WTC11 (cell line): ENCODE data around the gene RTKN. TPM values are rescaled to one million over a fixed set of nuclear protein-coding genes. Genes with fewer than 3 reads are reported as not detected.

Experiments
- ATAC-seq: fragments of 200-7000 bp; cut with Tn5 transposase; 2 replicates; pipeline ENCODE4 v1.10.0; 2021; ENCODE audit warnings: mild to moderate bottlenecking, moderate library complexity
- CTCF ChIA-PET: fragments of 300-600 bp; sonication (Branson Sonifier 250); formaldehyde crosslinking; loops from one replicate; lab custom pipeline; 2021; ENCODE audit warnings: antibody characterized with exemption; lab: Charles Lee
- POLR2A ChIA-PET: fragments of 350-600 bp; sonication (Branson Sonifier 250); formaldehyde crosslinking; loops from one replicate; lab custom pipeline; 2021; ENCODE audit warnings: antibody characterized with exemption; lab: Charles Lee
- DNase-seq: peaks from one replicate; pipeline ENCODE4 v3.0.0; 2021; ENCODE audit warnings: low spot score
- H3K27ac Mint-ChIP-seq: 2 replicates; pipeline ENCODE4 v1.8.0; 2021; ENCODE audit warnings: mixed read lengths
- H3K27me3 Mint-ChIP-seq: 2 replicates; pipeline ENCODE4 v1.8.0; 2021; ENCODE audit warnings: low read depth, mild to moderate bottlenecking, moderate library complexity, mixed read lengths
- H3K36me3 Mint-ChIP-seq: 2 replicates; pipeline ENCODE4 v1.8.0; 2021; ENCODE audit warnings: mixed read lengths
- H3K4me1 Mint-ChIP-seq: 2 replicates; pipeline ENCODE4 v1.8.0; 2022; ENCODE audit warnings: mixed read lengths
- H3K4me3 Mint-ChIP-seq: 2 replicates; pipeline ENCODE4 v1.8.0; 2021; ENCODE audit warnings: mild to moderate bottlenecking, moderate library complexity, mixed read lengths
- H3K9me3 Mint-ChIP-seq: 2 replicates; pipeline ENCODE4 v1.8.0; 2021; ENCODE audit warnings: mixed read lengths
- ETV6 ChIP-seq: sonication (generic); formaldehyde crosslinking; IDR thresholded peaks from 2 replicates; pipeline ENCODE4 v1.8.1; 2022; ENCODE audit warnings: mild to moderate bottlenecking, missing genetic modification reagents
- GABPB1 ChIP-seq: sonication (generic); formaldehyde crosslinking; IDR thresholded peaks from 2 replicates; pipeline ENCODE4 v1.8.1; 2023; ENCODE audit warnings: mild to moderate bottlenecking, missing genetic modification reagents
- IRF2 ChIP-seq: sonication (generic); formaldehyde crosslinking; IDR thresholded peaks from 2 replicates; pipeline ENCODE4 v1.8.0; 2022; ENCODE audit warnings: low read depth, missing genetic modification reagents, borderline replicate concordance
- JUN ChIP-seq: sonication (generic); formaldehyde crosslinking; IDR thresholded peaks from 2 replicates; pipeline ENCODE4 v1.8.0; 2023; ENCODE audit warnings: mild to moderate bottlenecking, missing genetic modification reagents
- KAT7 ChIP-seq: sonication (generic); formaldehyde crosslinking; IDR thresholded peaks from 2 replicates; pipeline ENCODE4 v1.8.1; 2023; ENCODE audit warnings: missing genetic modification reagents, mild to moderate bottlenecking, borderline replicate concordance
- SOX15 ChIP-seq: fragments of 250-450 bp; sonication (Bioruptor Pico); IDR thresholded peaks from 2 replicates; pipeline ENCODE4 v1.9.0; 2021; ENCODE audit warnings: mild to moderate bottlenecking
- ZNF121 ChIP-seq: sonication (generic); formaldehyde crosslinking; IDR thresholded peaks from 2 replicates; pipeline ENCODE4 v1.8.0; 2023; ENCODE audit warnings: missing genetic modification reagents
- ZNF317 ChIP-seq: sonication (generic); formaldehyde crosslinking; IDR thresholded peaks from 2 replicates; pipeline ENCODE4 v1.8.1; 2023; ENCODE audit warnings: low read depth, mild to moderate bottlenecking, moderate library complexity, missing genetic modification reagents, borderline replicate concordance
- ZNF416 ChIP-seq: fragments of 250-450 bp; sonication (Bioruptor Pico); IDR thresholded peaks from 2 replicates; pipeline ENCODE4 v1.9.0; 2021; ENCODE audit warnings: mild to moderate bottlenecking, inconsistent platforms
- total RNA-seq: library from RNA; stranded (reverse); gene quantifications from 3 replicates; pipeline ENCODE4 v1.2.3, GENCODE V29; 2021
- TF ChIP-seq, protein P1 (sequence below): sonication (generic); formaldehyde crosslinking; IDR thresholded peaks from 2 replicates; pipeline ENCODE4 v1.8.1; 2023; ENCODE audit warnings: mild to moderate bottlenecking, missing genetic modification reagents
- TF ChIP-seq, protein P2 (sequence below): sonication (generic); formaldehyde crosslinking; IDR thresholded peaks from 2 replicates; pipeline ENCODE4 v1.8.0; 2022; ENCODE audit warnings: missing genetic modification reagents
- TF ChIP-seq, protein P3 (sequence below): fragments of 250-450 bp; sonication (Bioruptor Pico); IDR thresholded peaks from 2 replicates; pipeline ENCODE4 v1.8.0; 2021; ENCODE audit warnings: mild to moderate bottlenecking
- TF ChIP-seq, protein P4 (sequence below): sonication (generic); formaldehyde crosslinking; IDR thresholded peaks from 2 replicates; pipeline ENCODE4 v1.8.1; 2022; ENCODE audit warnings: mild to moderate bottlenecking, missing genetic modification reagents, moderate library complexity, borderline replicate concordance
- TF ChIP-seq, protein P5 (sequence below): sonication (generic); formaldehyde crosslinking; IDR thresholded peaks from 2 replicates; pipeline ENCODE4 v1.8.1; 2023; ENCODE audit warnings: mild to moderate bottlenecking, moderate library complexity, missing genetic modification reagents
- TF ChIP-seq, protein P6 (sequence below): sonication (generic); formaldehyde crosslinking; IDR thresholded peaks from 2 replicates; pipeline ENCODE4 v1.8.1; 2022; ENCODE audit warnings: mild to moderate bottlenecking, moderate library complexity, missing genetic modification reagents
- TF ChIP-seq, protein P7 (sequence below): fragments of 250-450 bp; sonication (Bioruptor Pico); IDR thresholded peaks from 2 replicates; pipeline ENCODE4 v1.9.0; 2021; ENCODE audit warnings: mild to moderate bottlenecking

Gene RTKN
- total RNA-seq, 1 experiment from 2014 or later = 80.1 TPM

DNA sequence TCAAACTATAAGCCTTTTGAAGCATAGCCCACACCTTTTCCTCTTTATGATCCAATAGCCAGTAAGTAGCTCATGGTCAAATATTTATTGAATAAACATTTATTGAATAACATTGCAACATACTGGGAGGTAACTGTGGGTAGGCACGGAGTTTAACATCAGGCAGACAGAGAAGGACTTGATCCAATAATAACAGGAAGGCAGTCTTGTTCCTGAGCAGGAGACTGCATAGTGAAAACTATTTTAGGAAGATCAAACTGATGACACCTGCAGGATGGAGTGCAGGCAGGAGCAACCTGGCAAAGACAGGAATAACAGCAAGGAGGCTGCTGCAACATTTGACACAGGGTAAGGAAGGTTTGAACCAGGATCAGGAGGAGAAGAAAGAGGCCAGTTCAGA lies 58.5 kb downstream of the RTKN start (continued):
- TF ChIP-seq, protein P1, sequence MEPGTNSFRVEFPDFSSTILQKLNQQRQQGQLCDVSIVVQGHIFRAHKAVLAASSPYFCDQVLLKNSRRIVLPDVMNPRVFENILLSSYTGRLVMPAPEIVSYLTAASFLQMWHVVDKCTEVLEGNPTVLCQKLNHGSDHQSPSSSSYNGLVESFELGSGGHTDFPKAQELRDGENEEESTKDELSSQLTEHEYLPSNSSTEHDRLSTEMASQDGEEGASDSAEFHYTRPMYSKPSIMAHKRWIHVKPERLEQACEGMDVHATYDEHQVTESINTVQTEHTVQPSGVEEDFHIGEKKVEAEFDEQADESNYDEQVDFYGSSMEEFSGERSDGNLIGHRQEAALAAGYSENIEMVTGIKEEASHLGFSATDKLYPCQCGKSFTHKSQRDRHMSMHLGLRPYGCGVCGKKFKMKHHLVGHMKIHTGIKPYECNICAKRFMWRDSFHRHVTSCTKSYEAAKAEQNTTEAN (CRISPR knock-in tag) = no peak
- TF ChIP-seq, protein P2, sequence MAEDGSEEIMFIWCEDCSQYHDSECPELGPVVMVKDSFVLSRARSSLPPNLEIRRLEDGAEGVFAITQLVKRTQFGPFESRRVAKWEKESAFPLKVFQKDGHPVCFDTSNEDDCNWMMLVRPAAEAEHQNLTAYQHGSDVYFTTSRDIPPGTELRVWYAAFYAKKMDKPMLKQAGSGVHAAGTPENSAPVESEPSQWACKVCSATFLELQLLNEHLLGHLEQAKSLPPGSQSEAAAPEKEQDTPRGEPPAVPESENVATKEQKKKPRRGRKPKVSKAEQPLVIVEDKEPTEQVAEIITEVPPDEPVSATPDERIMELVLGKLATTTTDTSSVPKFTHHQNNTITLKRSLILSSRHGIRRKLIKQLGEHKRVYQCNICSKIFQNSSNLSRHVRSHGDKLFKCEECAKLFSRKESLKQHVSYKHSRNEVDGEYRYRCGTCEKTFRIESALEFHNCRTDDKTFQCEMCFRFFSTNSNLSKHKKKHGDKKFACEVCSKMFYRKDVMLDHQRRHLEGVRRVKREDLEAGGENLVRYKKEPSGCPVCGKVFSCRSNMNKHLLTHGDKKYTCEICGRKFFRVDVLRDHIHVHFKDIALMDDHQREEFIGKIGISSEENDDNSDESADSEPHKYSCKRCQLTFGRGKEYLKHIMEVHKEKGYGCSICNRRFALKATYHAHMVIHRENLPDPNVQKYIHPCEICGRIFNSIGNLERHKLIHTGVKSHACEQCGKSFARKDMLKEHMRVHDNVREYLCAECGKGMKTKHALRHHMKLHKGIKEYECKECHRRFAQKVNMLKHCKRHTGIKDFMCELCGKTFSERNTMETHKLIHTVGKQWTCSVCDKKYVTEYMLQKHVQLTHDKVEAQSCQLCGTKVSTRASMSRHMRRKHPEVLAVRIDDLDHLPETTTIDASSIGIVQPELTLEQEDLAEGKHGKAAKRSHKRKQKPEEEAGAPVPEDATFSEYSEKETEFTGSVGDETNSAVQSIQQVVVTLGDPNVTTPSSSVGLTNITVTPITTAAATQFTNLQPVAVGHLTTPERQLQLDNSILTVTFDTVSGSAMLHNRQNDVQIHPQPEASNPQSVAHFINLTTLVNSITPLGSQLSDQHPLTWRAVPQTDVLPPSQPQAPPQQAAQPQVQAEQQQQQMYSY (CRISPR knock-in tag) = no peak

DNA sequence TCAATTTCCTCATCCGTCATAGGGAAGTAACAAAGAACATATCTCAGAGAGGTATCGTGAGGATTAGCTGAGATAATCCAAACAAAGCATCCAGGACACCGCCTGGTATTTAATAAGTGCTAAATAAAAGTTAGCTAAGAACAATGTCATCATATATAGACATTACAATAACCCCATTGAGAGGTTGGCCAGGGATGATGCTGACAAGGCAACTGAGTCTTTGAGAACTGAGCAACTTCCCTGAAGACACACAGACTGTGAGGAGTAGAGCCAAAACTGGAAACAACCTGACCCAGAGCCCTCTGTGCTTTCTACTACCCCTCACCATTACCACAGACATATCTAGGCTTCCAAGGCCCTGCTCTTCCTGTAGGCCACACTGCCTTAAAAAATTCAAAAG lies 60.0 kb downstream of the RTKN start:
- Mint-ChIP-seq H3K9me3 (no peaks in the 10 kb centered on the region), H3K4me1 (peaks cover 20% of the 10 kb centered on the region)
- no peak for DNase-seq
- TF ChIP-seq, protein P3, sequence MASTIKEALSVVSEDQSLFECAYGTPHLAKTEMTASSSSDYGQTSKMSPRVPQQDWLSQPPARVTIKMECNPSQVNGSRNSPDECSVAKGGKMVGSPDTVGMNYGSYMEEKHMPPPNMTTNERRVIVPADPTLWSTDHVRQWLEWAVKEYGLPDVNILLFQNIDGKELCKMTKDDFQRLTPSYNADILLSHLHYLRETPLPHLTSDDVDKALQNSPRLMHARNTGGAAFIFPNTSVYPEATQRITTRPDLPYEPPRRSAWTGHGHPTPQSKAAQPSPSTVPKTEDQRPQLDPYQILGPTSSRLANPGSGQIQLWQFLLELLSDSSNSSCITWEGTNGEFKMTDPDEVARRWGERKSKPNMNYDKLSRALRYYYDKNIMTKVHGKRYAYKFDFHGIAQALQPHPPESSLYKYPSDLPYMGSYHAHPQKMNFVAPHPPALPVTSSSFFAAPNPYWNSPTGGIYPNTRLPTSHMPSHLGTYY = no peak
- TF ChIP-seq ZNF121 (CRISPR knock-in tag) (no peak), SOX15 (CRISPR knock-in tag) (no peak), ZNF416 (CRISPR knock-in tag) (no peak), JUN (CRISPR knock-in tag) (no peak), GABPB1 (CRISPR knock-in tag) (no peak), IRF2 (no peak), ZNF317 (CRISPR knock-in tag) (no peak), KAT7 (CRISPR knock-in tag) (no peak), ETV6 (CRISPR knock-in tag) (no peak)
- TF ChIP-seq, protein P4, sequence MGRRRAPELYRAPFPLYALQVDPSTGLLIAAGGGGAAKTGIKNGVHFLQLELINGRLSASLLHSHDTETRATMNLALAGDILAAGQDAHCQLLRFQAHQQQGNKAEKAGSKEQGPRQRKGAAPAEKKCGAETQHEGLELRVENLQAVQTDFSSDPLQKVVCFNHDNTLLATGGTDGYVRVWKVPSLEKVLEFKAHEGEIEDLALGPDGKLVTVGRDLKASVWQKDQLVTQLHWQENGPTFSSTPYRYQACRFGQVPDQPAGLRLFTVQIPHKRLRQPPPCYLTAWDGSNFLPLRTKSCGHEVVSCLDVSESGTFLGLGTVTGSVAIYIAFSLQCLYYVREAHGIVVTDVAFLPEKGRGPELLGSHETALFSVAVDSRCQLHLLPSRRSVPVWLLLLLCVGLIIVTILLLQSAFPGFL = no peak
- TF ChIP-seq, protein P5, sequence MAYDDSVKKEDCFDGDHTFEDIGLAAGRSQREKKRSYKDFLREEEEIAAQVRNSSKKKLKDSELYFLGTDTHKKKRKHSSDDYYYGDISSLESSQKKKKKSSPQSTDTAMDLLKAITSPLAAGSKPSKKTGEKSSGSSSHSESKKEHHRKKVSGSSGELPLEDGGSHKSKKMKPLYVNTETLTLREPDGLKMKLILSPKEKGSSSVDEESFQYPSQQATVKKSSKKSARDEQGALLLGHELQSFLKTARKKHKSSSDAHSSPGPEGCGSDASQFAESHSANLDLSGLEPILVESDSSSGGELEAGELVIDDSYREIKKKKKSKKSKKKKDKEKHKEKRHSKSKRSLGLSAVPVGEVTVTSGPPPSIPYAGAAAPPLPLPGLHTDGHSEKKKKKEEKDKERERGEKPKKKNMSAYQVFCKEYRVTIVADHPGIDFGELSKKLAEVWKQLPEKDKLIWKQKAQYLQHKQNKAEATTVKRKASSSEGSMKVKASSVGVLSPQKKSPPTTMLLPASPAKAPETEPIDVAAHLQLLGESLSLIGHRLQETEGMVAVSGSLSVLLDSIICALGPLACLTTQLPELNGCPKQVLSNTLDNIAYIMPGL (CRISPR knock-in tag) = no peak
- TF ChIP-seq, protein P6, sequence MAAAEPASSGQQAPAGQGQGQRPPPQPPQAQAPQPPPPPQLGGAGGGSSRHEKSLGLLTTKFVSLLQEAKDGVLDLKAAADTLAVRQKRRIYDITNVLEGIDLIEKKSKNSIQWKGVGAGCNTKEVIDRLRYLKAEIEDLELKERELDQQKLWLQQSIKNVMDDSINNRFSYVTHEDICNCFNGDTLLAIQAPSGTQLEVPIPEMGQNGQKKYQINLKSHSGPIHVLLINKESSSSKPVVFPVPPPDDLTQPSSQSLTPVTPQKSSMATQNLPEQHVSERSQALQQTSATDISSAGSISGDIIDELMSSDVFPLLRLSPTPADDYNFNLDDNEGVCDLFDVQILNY (CRISPR knock-in tag) = no peak
- TF ChIP-seq, protein P1 (CRISPR knock-in tag) = no peak
- TF ChIP-seq, protein P7, sequence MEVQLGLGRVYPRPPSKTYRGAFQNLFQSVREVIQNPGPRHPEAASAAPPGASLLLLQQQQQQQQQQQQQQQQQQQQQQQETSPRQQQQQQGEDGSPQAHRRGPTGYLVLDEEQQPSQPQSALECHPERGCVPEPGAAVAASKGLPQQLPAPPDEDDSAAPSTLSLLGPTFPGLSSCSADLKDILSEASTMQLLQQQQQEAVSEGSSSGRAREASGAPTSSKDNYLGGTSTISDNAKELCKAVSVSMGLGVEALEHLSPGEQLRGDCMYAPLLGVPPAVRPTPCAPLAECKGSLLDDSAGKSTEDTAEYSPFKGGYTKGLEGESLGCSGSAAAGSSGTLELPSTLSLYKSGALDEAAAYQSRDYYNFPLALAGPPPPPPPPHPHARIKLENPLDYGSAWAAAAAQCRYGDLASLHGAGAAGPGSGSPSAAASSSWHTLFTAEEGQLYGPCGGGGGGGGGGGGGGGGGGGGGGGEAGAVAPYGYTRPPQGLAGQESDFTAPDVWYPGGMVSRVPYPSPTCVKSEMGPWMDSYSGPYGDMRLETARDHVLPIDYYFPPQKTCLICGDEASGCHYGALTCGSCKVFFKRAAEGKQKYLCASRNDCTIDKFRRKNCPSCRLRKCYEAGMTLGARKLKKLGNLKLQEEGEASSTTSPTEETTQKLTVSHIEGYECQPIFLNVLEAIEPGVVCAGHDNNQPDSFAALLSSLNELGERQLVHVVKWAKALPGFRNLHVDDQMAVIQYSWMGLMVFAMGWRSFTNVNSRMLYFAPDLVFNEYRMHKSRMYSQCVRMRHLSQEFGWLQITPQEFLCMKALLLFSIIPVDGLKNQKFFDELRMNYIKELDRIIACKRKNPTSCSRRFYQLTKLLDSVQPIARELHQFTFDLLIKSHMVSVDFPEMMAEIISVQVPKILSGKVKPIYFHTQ (CRISPR knock-in tag) = no peak
- TF ChIP-seq, all 79 proteins: peak for 0
- Mint-ChIP-seq H3K36me3 (peaks cover 8% of the 10 kb centered on the region), H3K27ac (no peak overlapping the region; the same call in 1 of the 2 replicates), H3K4me3 (no peak overlapping the region), H3K27me3 (no peaks in the 10 kb centered on the region)
- no peak for ATAC-seq
- ChIA-PET CTCF (interaction anchor here (1.2 to 2.4 kb wide), 2 partner anchors 9 to 47 kb away, joined by 6 to 17 read pairs; no protein-coding TSS in a partner anchor), POLR2A (interaction anchor here (1.7 kb wide), 1 partner anchor 10 kb away, joined by 12 read pairs; no protein-coding TSS in a partner anchor)
